Endothelial cell of umbilical vein (primary cell): Measurements from ENCODE around the gene PLEKHG4. TPM values are rescaled to one million over a fixed set of nuclear protein-coding genes. Genes with fewer than 3 reads are reported as not detected.

Experiments used
- BruUV-seq: library from RNA; stranded (reverse); fragments of 400-500 nt; replicated peaks from 2 replicates; lab custom pipeline; 2021; lab: Mats Ljungman, UMichigan
- CTCF ChIA-PET: fragments of 300-600, 350-600 bp; sonication (Branson Sonifier 250); formaldehyde crosslinking; loops from one replicate; lab custom pipeline; 2021; ENCODE audit warnings: antibody characterized with exemption, inconsistent platforms; lab: Charles Lee
- POLR2A ChIA-PET: fragments of 300-600, 350-600 bp; sonication (Branson Sonifier 250); formaldehyde crosslinking; loops from one replicate; lab custom pipeline; 2021; ENCODE audit warnings: antibody characterized with exemption, inconsistent platforms; lab: Charles Lee
- DNase-seq: peaks from one replicate; pipeline ENCODE4 v3.0.0-alpha.2; 2011; ENCODE audit warnings: low read depth, low spot score
- FAIRE-seq: peaks from 2 replicates; lab custom pipeline; 2011; peaks lifted over from hg19 to GRCh38; lab: Jason Lieb, UNC
- H2AFZ ChIP-seq: 2 replicates; pipeline ENCODE4 v1.6.0; 2012; ENCODE audit warnings: low read depth, low read length, control low read depth, inconsistent platforms
- H3K27ac ChIP-seq: 2 replicates; pipeline ENCODE4 v1.5.1; 2011; ENCODE audit warnings: low read depth, mild to moderate bottlenecking, control low read depth, low read length, moderate library complexity; ENCODE audit not compliant: insufficient read depth
- H3K27me3 ChIP-seq, 2 experiments: 2 replicates each; pipeline versions ENCODE4 v1.6.0 to v1.6.1; 2011; ENCODE audit warnings: low read length in 2 of 2, mixed read lengths in 1 of 2; ENCODE audit not compliant: control insufficient read depth in 2 of 2, insufficient read depth in 2 of 2
- H3K36me3 ChIP-seq, 2 experiments: 2 replicates in 1 of 2; 3 replicates in 1 of 2; pipeline ENCODE4 v1.5.1; 2011; ENCODE audit warnings: low read length in 2 of 2, mild to moderate bottlenecking in 1 of 2, moderate library complexity in 1 of 2; ENCODE audit not compliant: control insufficient read depth in 2 of 2, insufficient read depth in 2 of 2; ENCODE audit errors: extremely low read depth in 1 of 2
- H3K4me1 ChIP-seq: 3 replicates; pipeline ENCODE4 v1.5.1; 2011; ENCODE audit warnings: mild to moderate bottlenecking, low read length; ENCODE audit not compliant: control insufficient read depth, insufficient read depth; ENCODE audit errors: extremely low read depth
- H3K4me2 ChIP-seq: 2 replicates; pipeline ENCODE4 v1.6.1; 2011; ENCODE audit warnings: low read length, control low read depth, mixed read lengths; ENCODE audit not compliant: insufficient read depth
- H3K4me3 ChIP-seq, 3 experiments: fragments of 200-600 bp in 1 of 3; sonication (generic), shearing (Covaris generic) in 1 of 3; replicated peaks in 1 of 3; 2 replicates each; pipeline ENCODE4 v1.5.1; 2011 to 2016; ENCODE audit warnings: control low read depth in 3 of 3, low read length in 3 of 3, mild to moderate bottlenecking in 2 of 3, inconsistent platforms in 1 of 3, low read depth in 1 of 3, moderate library complexity in 1 of 3; ENCODE audit not compliant: insufficient read depth in 1 of 3
- H3K79me2 ChIP-seq: 2 replicates; pipeline ENCODE4 v1.6.0; 2012; ENCODE audit warnings: low read length, inconsistent platforms; ENCODE audit not compliant: control insufficient read depth, insufficient read depth
- H3K9ac ChIP-seq: replicated peaks from 2 replicates; pipeline ENCODE3; 2011; ENCODE audit warnings: low read length, control low read depth; ENCODE audit not compliant: insufficient read depth; ENCODE audit errors: extremely low read depth
- H3K9me1 ChIP-seq: replicated peaks from 3 replicates; pipeline ENCODE4 v1.6.0; 2011; ENCODE audit warnings: mild to moderate bottlenecking, low read length; ENCODE audit not compliant: control insufficient read depth, insufficient read depth; ENCODE audit errors: extremely low read depth
- H3K9me3 ChIP-seq: replicated peaks from 2 replicates; pipeline ENCODE4 v1.5.1; 2012; ENCODE audit warnings: low read length, inconsistent platforms; ENCODE audit not compliant: control insufficient read depth, insufficient read depth
- H4K20me1 ChIP-seq: replicated peaks from 2 replicates; pipeline ENCODE3; 2011; ENCODE audit warnings: mild to moderate bottlenecking, low read length; ENCODE audit not compliant: control insufficient read depth, insufficient read depth; ENCODE audit errors: extremely low read depth
- CTCF ChIP-seq, 2 donors: IDR thresholded peaks; 1 replicate in 1 of 2; 2 replicates in 1 of 2; pipeline ENCODE4 v1.5.1; 2011; ENCODE audit warnings: low read length in 2 of 2, mild to moderate bottlenecking in 2 of 2, moderate library complexity in 2 of 2, control low read depth in 1 of 2, inconsistent platforms in 1 of 2, low read depth in 1 of 2; ENCODE audit not compliant: insufficient read depth in 1 of 2; ENCODE audit errors: extremely low read depth in 1 of 2
- EZH2 ChIP-seq: IDR thresholded peaks from 2 replicates; pipeline ENCODE4 v1.6.1; 2012; ENCODE audit warnings: borderline replicate concordance, low read depth, mild to moderate bottlenecking, moderate library complexity, low read length, inconsistent platforms; ENCODE audit not compliant: severe bottlenecking
- FOS ChIP-seq: IDR thresholded peaks from 2 replicates; pipeline ENCODE4 v1.6.1; 2011; ENCODE audit warnings: mild to moderate bottlenecking, low read length, moderate library complexity, borderline replicate concordance; ENCODE audit not compliant: insufficient read depth
- GATA2 ChIP-seq: IDR thresholded peaks from 2 replicates; pipeline ENCODE4 v1.7.0; 2011; ENCODE audit warnings: low read depth, mild to moderate bottlenecking, moderate library complexity, mixed read lengths, low read length; ENCODE audit not compliant: insufficient read length, insufficient read depth
- JUN ChIP-seq: IDR thresholded peaks from 2 replicates; pipeline ENCODE4 v1.6.1; 2011; ENCODE audit warnings: borderline replicate concordance, low read depth; ENCODE audit not compliant: insufficient read length, insufficient read depth
- MAX ChIP-seq: IDR thresholded peaks from 2 replicates; pipeline ENCODE4 v1.6.1; 2011; ENCODE audit not compliant: insufficient read depth, insufficient read length
- MYC ChIP-seq: IDR thresholded peaks from one replicate; pipeline ENCODE4 v1.6.1; 2011; ENCODE audit warnings: mild to moderate bottlenecking, low read depth, low read length
- POLR2A ChIP-seq: IDR thresholded peaks from 2 replicates; pipeline ENCODE4 v1.6.1; 2012; ENCODE audit warnings: low read depth, mild to moderate bottlenecking, control low read depth, low read length
- POLR2AphosphoS5 ChIP-seq: IDR thresholded peaks from 2 replicates; pipeline ENCODE4 v1.6.1; 2012; ENCODE audit warnings: low read depth, mild to moderate bottlenecking, control low read depth, low read length, moderate library complexity; ENCODE audit not compliant: insufficient read depth
- dilution Hi-C: fragments of 300-500 bp; cut with MboI; formaldehyde crosslinking; loops from one replicate; pipeline ENCODE4 v1.15.0; 2019; ENCODE audit warnings: low sequenced_read_pairs; ENCODE audit not compliant: extremely low pct_ligation_motif_present
- intact Hi-C: fragments of 100-400 bp; cut with micrococcal nuclease; formaldehyde crosslinking; loops from one replicate; pipeline ENCODE4 v1.10.0; 2022
- polyA plus RNA-seq, 4 experiments: library from polyadenylated mRNA; depleted of rRNA in 3 of 4; stranded (reverse) in 3 of 4; unstranded in 1 of 4; fragments of >200 nt; gene quantifications; 2 replicates each; pipeline versions ENCODE4 v1.2.1 to v1.2.3, GENCODE V29; 2011 to 2012; ENCODE audit warnings: missing spikeins in 1 of 4
- total RNA-seq: library from RNA; stranded (reverse); gene quantifications from 2 replicates; pipeline ENCODE4 v1.2.3, GENCODE V29; 2021

PLEKHG4 gene
- total and polyA plus RNA-seq, 2 donors (not counting 3 experiments of a cell fraction or from before 2014, with no cell fraction given), result 26.6 to 34.8 TPM

GRCh38 chr16:67317853-67318252 is 38.5 kb downstream of the PLEKHG4 start:
- Histone ChIP-seq H3K4me2 (no peak overlapping the region), H3K4me1 (no peaks in the 10 kb centered on the region), H3K9me3 (no peaks in the 10 kb centered on the region), H3K9me1 (no peaks in the 10 kb centered on the region), H3K79me2 (no peaks in the 10 kb centered on the region), H3K36me3 (no peaks in the 10 kb centered on the region), H4K20me1 (no peaks in the 10 kb centered on the region), H3K4me3 (no peak overlapping the region), H2AFZ (no peak overlapping the region), H3K27ac (no peak overlapping the region), H3K9ac (no peak overlapping the region), H3K27me3 (peaks cover 2 to 6% of the 10 kb centered on the region in 2 experiments)
- intact Hi-C loops (loop anchor here (10.0 kb wide), 1 partner anchor 587 kb away; no protein-coding TSS in a partner anchor), dilution Hi-C loops (no loop called here)
- DNase-seq (no peak), FAIRE-seq (no peak)
- no TSS peak for BruUV-seq
- CTCF ChIA-PET, result interaction anchor here (4.2 kb wide), 1 partner anchor 9 kb away, joined by 15 read pairs; the partner anchor contains the start of genes KCTD19 and LRRC36
- POLR2A ChIA-PET, result no interaction called here
- no peak for TF ChIP-seq MYC
- TF ChIP-seq GATA2, result no peak
- TF ChIP-seq POLR2A, result no peak
- no peak for TF ChIP-seq JUN
- TF ChIP-seq FOS, result no peak
- no peak for TF ChIP-seq EZH2
- TF ChIP-seq MAX, result no peak
- no peak for TF ChIP-seq POLR2AphosphoS5
- no peak for TF ChIP-seq CTCF (IDR thresholded peaks at IDR 0.05; ENCODE audit: extremely low read depth in 1 of 2, insufficient read depth in 1 of 2, low read depth in 1 of 2, low read length in 2 of 2)
